H9 (cell line): ENCODE measurements around the gene TSEN34. TPM values are rescaled to one million over a fixed set of nuclear protein-coding genes. Genes with fewer than 3 reads are reported as not detected.

Experiments
- DNase-seq: peaks from one replicate; pipeline ENCODE4 v3.0.0-alpha.2; 2017
- H2AFZ ChIP-seq: one replicate; pipeline ENCODE4 v1.6.1; 2013; ENCODE audit warnings: mild to moderate bottlenecking, low read length, control low read depth, moderate library complexity
- H2AK5ac ChIP-seq: 2 replicates; pipeline ENCODE4 v1.6.1; 2013; ENCODE audit warnings: low read length, control low read depth, mixed read lengths; ENCODE audit not compliant: insufficient read length
- H2BK120ac ChIP-seq: one replicate; pipeline ENCODE4 v1.6.1; 2013; ENCODE audit warnings: low read depth, mild to moderate bottlenecking, low read length, control low read depth, inconsistent platforms; ENCODE audit not compliant: poor library complexity, severe bottlenecking
- H2BK12ac ChIP-seq: 2 replicates; pipeline ENCODE4 v1.6.1; 2013; ENCODE audit warnings: low read length, control low read depth, mixed read lengths, low read depth; ENCODE audit not compliant: insufficient read length
- H2BK15ac ChIP-seq: 2 replicates; pipeline ENCODE4 v1.6.1; 2013; ENCODE audit warnings: low read depth, low read length, control low read depth
- H2BK20ac ChIP-seq: one replicate; pipeline ENCODE4 v1.6.1; 2013; ENCODE audit warnings: low read depth, mild to moderate bottlenecking, low read length, control low read depth, inconsistent platforms; ENCODE audit not compliant: poor library complexity, severe bottlenecking
- H2BK5ac ChIP-seq: 2 replicates; pipeline ENCODE4 v1.6.1; 2013; ENCODE audit warnings: low read length, control low read depth, mixed read lengths; ENCODE audit not compliant: insufficient read length
- H3K14ac ChIP-seq: 2 replicates; pipeline ENCODE4 v1.6.1; 2013; ENCODE audit warnings: low read length, control low read depth; ENCODE audit not compliant: insufficient read depth
- H3K18ac ChIP-seq: 2 replicates; pipeline ENCODE4 v1.6.1; 2013; ENCODE audit warnings: low read depth, mild to moderate bottlenecking, mixed read lengths, low read length, control low read depth; ENCODE audit not compliant: insufficient read length
- H3K23ac ChIP-seq: 2 replicates; pipeline ENCODE4 v1.6.1; 2013; ENCODE audit warnings: low read length, control low read depth, mixed read lengths, low read depth; ENCODE audit not compliant: insufficient read length
- H3K23me2 ChIP-seq: 2 replicates; pipeline ENCODE4 v1.6.1; 2013; ENCODE audit warnings: low read depth, mild to moderate bottlenecking, mixed read lengths, low read length, control low read depth; ENCODE audit not compliant: insufficient read length, poor library complexity, severe bottlenecking
- H3K27ac ChIP-seq: 2 replicates; pipeline ENCODE4 v1.5.1; 2013; ENCODE audit warnings: low read length, control low read depth, mixed read lengths, low read depth; ENCODE audit not compliant: insufficient read length
- H3K27me3 ChIP-seq: 2 replicates; pipeline ENCODE4 v1.6.1; 2013; ENCODE audit warnings: low read length, control low read depth, inconsistent platforms; ENCODE audit not compliant: insufficient read depth
- H3K4ac ChIP-seq: 2 replicates; pipeline ENCODE4 v1.6.1; 2013; ENCODE audit warnings: low read depth, mild to moderate bottlenecking, control low read depth, inconsistent platforms, low read length, moderate library complexity
- H3K4me1 ChIP-seq: 2 replicates; pipeline ENCODE4 v1.6.1; 2013; ENCODE audit warnings: low read length, control low read depth, inconsistent platforms; ENCODE audit not compliant: insufficient read depth
- H3K4me2 ChIP-seq: 2 replicates; pipeline ENCODE4 v1.6.1; 2013; ENCODE audit warnings: low read length, control low read depth, mixed read lengths; ENCODE audit not compliant: insufficient read length, insufficient read depth
- H3K56ac ChIP-seq: 2 replicates; pipeline ENCODE4 v1.6.1; 2013; ENCODE audit warnings: low read depth, mild to moderate bottlenecking, mixed read lengths, low read length, control low read depth; ENCODE audit not compliant: insufficient read length
- H3K79me1 ChIP-seq: 2 replicates; pipeline ENCODE4 v1.6.1; 2013; ENCODE audit warnings: low read depth, mild to moderate bottlenecking, moderate library complexity, low read length, control low read depth, inconsistent platforms; ENCODE audit not compliant: insufficient read depth, poor library complexity, severe bottlenecking
- H3K79me2 ChIP-seq: 2 replicates; pipeline ENCODE4 v1.6.1; 2013; ENCODE audit warnings: low read length, control low read depth, inconsistent platforms; ENCODE audit not compliant: insufficient read depth
- H3K9ac ChIP-seq: 2 replicates; pipeline ENCODE4 v1.6.1; 2013; ENCODE audit warnings: low read length, control low read depth, mixed read lengths; ENCODE audit not compliant: insufficient read length; ENCODE audit errors: extremely low read depth
- H3K9me3 ChIP-seq: one replicate; pipeline ENCODE4 v1.6.1; 2013; ENCODE audit warnings: low read depth, low read length, inconsistent platforms; ENCODE audit not compliant: control insufficient read depth
- H3T11ph ChIP-seq: one replicate; pipeline ENCODE4 v1.6.1; 2013; ENCODE audit warnings: mild to moderate bottlenecking, low read length, control low read depth, inconsistent platforms
- H4K20me1 ChIP-seq: one replicate; pipeline ENCODE4 v1.6.1; 2013; ENCODE audit not compliant: control insufficient read depth, insufficient read length, insufficient read depth
- H4K5ac ChIP-seq: 2 replicates; pipeline ENCODE4 v1.6.1; 2013; ENCODE audit warnings: low read depth, mild to moderate bottlenecking, mixed read lengths, low read length, control low read depth; ENCODE audit not compliant: insufficient read length
- H4K8ac ChIP-seq: replicated peaks from 2 replicates; pipeline ENCODE4 v1.6.1; 2013; ENCODE audit warnings: low read length, control low read depth, mixed read lengths, low read depth; ENCODE audit not compliant: insufficient read length
- H4K91ac ChIP-seq: 2 replicates; pipeline ENCODE4 v1.6.1; 2013; ENCODE audit warnings: low read depth, mild to moderate bottlenecking, moderate library complexity, mixed read lengths, low read length, control low read depth; ENCODE audit not compliant: insufficient read length
- H3K27ac Mint-ChIP-seq, 3 experiments: 2 replicates in 2 of 3; 3 replicates in 1 of 3; pipeline ENCODE4 v1.8.0; 2020 to 2021; ENCODE audit warnings: mixed read lengths in 3 of 3, mild to moderate bottlenecking in 1 of 3, moderate library complexity in 1 of 3
- H3K27me3 Mint-ChIP-seq: 2 replicates; pipeline ENCODE4 v1.8.0; 2021; ENCODE audit warnings: low read depth, mild to moderate bottlenecking, moderate library complexity, mixed read lengths
- H3K36me3 Mint-ChIP-seq, 3 experiments: 2 replicates in 2 of 3; 3 replicates in 1 of 3; pipeline ENCODE4 v1.8.0; 2020 to 2021; ENCODE audit warnings: low read depth in 3 of 3, mixed read lengths in 3 of 3; ENCODE audit not compliant: insufficient read depth in 1 of 3
- H3K4me1 Mint-ChIP-seq, 2 experiments: 2 replicates each; pipeline ENCODE4 v1.8.0; 2020; ENCODE audit warnings: mixed read lengths in 2 of 2
- H3K4me3 Mint-ChIP-seq, 2 experiments: 2 replicates in 1 of 2; 3 replicates in 1 of 2; pipeline ENCODE4 v1.8.0; 2020 to 2021; ENCODE audit warnings: mild to moderate bottlenecking in 2 of 2, mixed read lengths in 2 of 2, moderate library complexity in 1 of 2
- H3K9me3 Mint-ChIP-seq, 2 experiments: 2 replicates in 1 of 2; 3 replicates in 1 of 2; pipeline ENCODE4 v1.8.0; 2020; ENCODE audit warnings: mild to moderate bottlenecking in 2 of 2, mixed read lengths in 2 of 2, moderate library complexity in 1 of 2
- CTCF ChIP-seq: fragments of 200-600 bp; sonication (generic); conservative IDR thresholded peaks from 3 replicates; pipeline ENCODE4 v1.8.0; 2021; ENCODE audit warnings: antibody characterized with exemption, mild to moderate bottlenecking
- WGBS: extraction: QIAGEN DNeasy Blood & Tissue Kit; methylation state at CpG from one replicate; pipeline ENCODE4 v1.1.7; 2013; ENCODE audit warnings: missing lambda C conversion rate, low lambda C conversion rate, mixed read lengths; ENCODE audit not compliant: insufficient read length; ENCODE audit errors: extremely low coverage; 5-methylcytosine and 5-hydroxymethylcytosine counted together
- total RNA-seq: library from RNA; stranded (reverse); gene quantifications from 2 replicates; pipeline ENCODE4 v1.2.1, GENCODE V29; 2021

The TSEN34 gene
- total RNA-seq, 1 experiment from 2014 or later: 28.3 TPM

- H3K56ac ChIP-seq: no peak overlapping the region
- H2BK20ac ChIP-seq: no peak overlapping the region
- no peak overlapping the region for H3K14ac ChIP-seq
- H2BK5ac ChIP-seq: no peak overlapping the region
- H3K79me2 ChIP-seq: no peaks in the 10 kb centered on the region
- Mint-ChIP-seq H3K36me3 (peaks cover 10 to 17% (median 12%) of the 10 kb centered on the region in 3 experiments), H3K4me1 (peaks cover 11 to 15% of the 10 kb centered on the region in 2 experiments), H3K27me3 (peaks cover 9% of the 10 kb centered on the region), H3K9me3 (peaks cover 0 to 2% of the 10 kb centered on the region in 2 experiments; a peak in 3 of 5 replicates), H3K4me3 (no peak overlapping the region), H3K27ac (no peak overlapping the region; a peak in 1 of 7 replicates)
- H3K27ac ChIP-seq: no peak overlapping the region
- H2BK15ac ChIP-seq: no peak overlapping the region
- no peaks in the 10 kb centered on the region for H4K20me1 ChIP-seq
- no peak for TF ChIP-seq CTCF
- H3K9ac ChIP-seq: no peak overlapping the region
- H2AK5ac ChIP-seq: no peak overlapping the region
- no peak overlapping the region for H2AFZ ChIP-seq
- WGBS: no CpG with 5 or more reads among the region's 8 CpGs
- H4K5ac ChIP-seq: no peak overlapping the region
- no peaks in the 10 kb centered on the region for H3K4me1 ChIP-seq
- H3K27me3 ChIP-seq: no peaks in the 10 kb centered on the region
- H3K79me1 ChIP-seq: no peaks in the 10 kb centered on the region
- H2BK120ac ChIP-seq: no peak overlapping the region
- no peaks in the 10 kb centered on the region for H3K9me3 ChIP-seq
- no peak for DNase-seq
- no peak overlapping the region for H3K4me2 ChIP-seq
- no peak overlapping the region for H4K8ac ChIP-seq
- H4K91ac ChIP-seq: no peak overlapping the region
- no peak overlapping the region for H3K4ac ChIP-seq
- no peak overlapping the region for H3K23ac ChIP-seq
- H3T11ph ChIP-seq: no peak overlapping the region
- no peaks in the 10 kb centered on the region for H3K23me2 ChIP-seq
- no peak overlapping the region for H3K18ac ChIP-seq
- H2BK12ac ChIP-seq: no peak overlapping the region
These were observed 27.2 kb downstream of the TSEN34 start for GRCh38 chr19:54218259-54218658.
